ENCODE results near the gene XRCC5.

Gene XRCC5

DNA sequence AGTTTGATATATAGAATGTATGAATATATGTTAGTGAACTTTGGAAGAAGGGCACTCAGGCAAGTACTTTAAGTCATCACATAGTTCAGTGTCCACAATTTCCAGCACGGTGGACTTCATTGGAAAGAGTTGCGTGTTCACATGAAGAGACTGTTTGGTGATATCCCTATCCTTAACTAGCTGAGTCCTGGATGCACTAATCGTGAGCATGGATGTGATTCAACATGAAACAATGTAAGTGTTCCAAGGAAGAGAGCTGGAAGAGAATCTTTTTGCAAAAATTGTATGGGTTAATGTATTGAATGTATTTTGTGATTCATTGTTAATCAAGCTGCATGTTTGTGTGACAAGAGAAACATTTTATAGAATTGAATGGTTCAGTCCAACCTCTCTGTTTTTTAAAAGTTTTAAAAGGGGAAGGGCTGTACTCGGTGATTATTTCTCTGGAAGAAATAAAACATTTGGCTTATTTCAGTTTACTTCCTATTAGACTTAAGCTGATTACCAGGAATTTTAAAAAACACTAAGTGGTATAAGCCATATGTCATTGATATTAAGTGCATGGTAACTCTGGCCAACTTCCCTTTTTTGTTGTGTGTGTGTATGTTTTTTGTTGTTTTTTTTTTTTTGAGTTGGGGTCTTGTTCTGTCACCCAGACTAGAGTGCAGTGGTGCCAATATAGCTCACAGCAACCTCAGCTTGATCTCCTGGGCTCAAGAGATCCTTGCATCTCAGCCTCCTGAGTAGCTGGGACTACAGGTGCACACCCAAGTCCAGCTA, 8.6 kb downstream of the XRCC5 start:
- Histone ChIP-seq H3K27ac (ENCODE audit: low read depth, low read length) (no peak overlapping the region), H3K79me2 (ENCODE audit: insufficient read depth, low read length) (peaks cover 99% of the 10 kb centered on the region), H3K9me3 (ENCODE audit: insufficient read depth, low read length) (no peaks in the 10 kb centered on the region), H3K27me3 (ENCODE audit: low read length) (no peaks in the 10 kb centered on the region), H4K20me1 (ENCODE audit: low read depth, low read length) (peaks cover 62% of the 10 kb centered on the region), H3K4me2 (ENCODE audit: low read depth, low read length, poor library complexity, severe bottlenecking) (no peak overlapping the region), H3K9ac (ENCODE audit: low read length) (no peak overlapping the region), H3K36me3 (ENCODE audit: low read length) (peaks cover 88% of the 10 kb centered on the region), H2AFZ (ENCODE audit: low read depth, low read length, severe bottlenecking) (no peak overlapping the region), H3K9me2 (replicated peaks; ENCODE audit: insufficient read depth, low read length) (no peaks in the 10 kb centered on the region), H3F3A (ENCODE audit: insufficient read depth) (peaks cover 18% of the 10 kb centered on the region), H3K4me3 (ENCODE audit: insufficient read depth, low read length, poor library complexity, severe bottlenecking) (no peak overlapping the region)
- TF ChIP-seq CTCF (IDR thresholded peaks at IDR 0.05; ENCODE audit: insufficient read depth, low read length, poor library complexity, severe bottlenecking) = no peak
- TF ChIP-seq EZH2phosphoT487 (conservative IDR thresholded peaks at IDR 0.05; ENCODE audit: low read length) = no peak

DNA sequence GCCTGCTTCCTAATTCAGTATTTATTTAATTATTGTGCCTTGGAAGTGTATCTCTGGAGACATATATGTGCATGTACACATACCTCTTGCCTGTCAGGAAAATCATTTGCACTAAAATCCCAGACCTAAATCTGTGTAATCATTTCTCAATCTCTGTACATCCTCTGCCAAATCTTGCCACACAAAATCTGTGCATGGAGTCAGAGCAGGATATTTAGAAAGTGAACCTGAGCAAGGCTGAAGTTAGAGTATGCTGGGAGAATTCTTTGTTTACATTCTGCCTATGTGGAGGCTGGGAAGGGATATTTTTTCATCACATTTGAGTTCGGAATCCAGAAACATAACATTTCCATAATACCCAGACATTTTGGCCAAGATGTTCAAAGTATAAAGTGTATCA, 9.3 kb downstream of the XRCC5 start:
- H3K4me3 ChIP-seq (ENCODE audit: insufficient read depth, low read length, poor library complexity, severe bottlenecking) = no peak overlapping the region
- TF ChIP-seq CTCF (IDR thresholded peaks at IDR 0.05; ENCODE audit: insufficient read depth, low read length, poor library complexity, severe bottlenecking) (no peak), EZH2phosphoT487 (conservative IDR thresholded peaks at IDR 0.05; ENCODE audit: low read length) (no peak)
- no peak overlapping the region for H2AFZ ChIP-seq (ENCODE audit: low read depth, low read length, severe bottlenecking)
- H3K9me3 ChIP-seq (ENCODE audit: insufficient read depth, low read length) = no peaks in the 10 kb centered on the region
- peaks cover 87% of the 10 kb centered on the region for H3K36me3 ChIP-seq (ENCODE audit: low read length)
- H3K27ac ChIP-seq (ENCODE audit: low read depth, low read length) = no peak overlapping the region
- H3K9ac ChIP-seq (ENCODE audit: low read length) = no peak overlapping the region
- peaks cover 98% of the 10 kb centered on the region for H3K79me2 ChIP-seq (ENCODE audit: insufficient read depth, low read length)
- no peaks in the 10 kb centered on the region for H3K27me3 ChIP-seq (ENCODE audit: low read length)
- H4K20me1 ChIP-seq (ENCODE audit: low read depth, low read length) = peaks cover 68% of the 10 kb centered on the region
- H3F3A ChIP-seq (ENCODE audit: insufficient read depth) = peaks cover 11% of the 10 kb centered on the region
- H3K4me2 ChIP-seq (ENCODE audit: low read depth, low read length, poor library complexity, severe bottlenecking) = no peak overlapping the region
- H3K9me2 ChIP-seq (replicated peaks; ENCODE audit: insufficient read depth, low read length) = no peaks in the 10 kb centered on the region

DNA sequence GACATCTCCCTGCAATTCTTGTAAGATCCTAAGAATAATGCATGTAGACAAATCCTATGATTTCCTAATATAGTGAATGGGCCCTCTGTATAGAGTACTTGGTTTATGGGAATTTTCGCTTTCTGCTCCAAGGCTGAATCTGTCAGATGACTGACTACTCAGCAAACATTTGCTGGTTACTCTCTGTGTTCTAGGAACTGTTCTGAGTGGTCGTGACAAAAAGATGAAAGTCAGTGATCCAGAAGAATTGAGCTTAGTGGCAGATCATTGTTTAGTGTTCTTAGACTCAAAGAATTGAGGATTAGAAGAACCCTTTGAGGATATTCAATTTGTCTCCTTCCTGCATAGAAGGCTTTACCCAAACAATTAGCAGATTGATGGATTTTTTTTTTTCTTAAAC, 10.0 kb downstream of the XRCC5 start:
- no peak for TF ChIP-seq CTCF (IDR thresholded peaks at IDR 0.05; ENCODE audit: insufficient read depth, low read length, poor library complexity, severe bottlenecking)
- no peak for TF ChIP-seq EZH2phosphoT487 (conservative IDR thresholded peaks at IDR 0.05; ENCODE audit: low read length)
- H3K27me3 ChIP-seq (ENCODE audit: low read length) = no peaks in the 10 kb centered on the region
- H3K36me3 ChIP-seq (ENCODE audit: low read length) = peaks cover 82% of the 10 kb centered on the region
- H2AFZ ChIP-seq (ENCODE audit: low read depth, low read length, severe bottlenecking) = no peak overlapping the region
- H3K9me3 ChIP-seq (ENCODE audit: insufficient read depth, low read length) = no peaks in the 10 kb centered on the region
- no peak overlapping the region for H3K4me2 ChIP-seq (ENCODE audit: low read depth, low read length, poor library complexity, severe bottlenecking)
- H3K27ac ChIP-seq (ENCODE audit: low read depth, low read length) = no peak overlapping the region
- H3K4me3 ChIP-seq (ENCODE audit: insufficient read depth, low read length, poor library complexity, severe bottlenecking) = no peak overlapping the region
- no peak overlapping the region for H3K9ac ChIP-seq (ENCODE audit: low read length)
- H3K9me2 ChIP-seq (replicated peaks; ENCODE audit: insufficient read depth, low read length) = no peaks in the 10 kb centered on the region
- peaks cover 4% of the 10 kb centered on the region for H3F3A ChIP-seq (ENCODE audit: insufficient read depth)
- H4K20me1 ChIP-seq (ENCODE audit: low read depth, low read length) = peaks cover 68% of the 10 kb centered on the region
- peaks cover 97% of the 10 kb centered on the region for H3K79me2 ChIP-seq (ENCODE audit: insufficient read depth, low read length)

Data from SU-DHL-6 (cell line).